GM20431 (cell line): ENCODE data around the gene PLVAP.

Experiments used
- in situ Hi-C: fragments of 300-500 bp; cut with MseI, MboI; formaldehyde crosslinking; loops from one replicate; pipeline ENCODE4 v1.15.0; 2020; ENCODE audit warnings: low sequenced_read_pairs; ENCODE audit not compliant: unreplicated experiment

PLVAP gene

DNA sequence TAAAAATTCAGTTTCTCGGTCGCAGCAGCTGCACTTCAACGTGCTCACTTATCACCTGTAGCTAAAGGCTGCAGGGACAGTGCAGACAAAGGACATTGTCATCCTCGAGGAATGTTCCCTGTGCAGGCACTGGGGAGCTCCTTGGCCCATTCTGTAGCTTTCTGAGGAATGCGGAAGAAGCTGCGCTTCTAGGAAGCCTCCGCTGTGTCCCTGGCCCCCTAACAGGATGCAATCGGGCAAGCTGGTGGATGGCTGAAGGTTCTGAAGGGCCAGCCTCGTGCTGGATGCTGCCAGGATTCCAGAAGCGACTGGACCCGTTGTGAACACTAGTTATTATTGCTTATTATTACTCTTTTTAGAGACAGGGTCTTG lies 50.6 kb downstream of the PLVAP start:
- in situ Hi-C loops: no loop called here

GRCh38 chr19:17325881-17326594 lies 51.1 kb downstream of the PLVAP start:
- in situ Hi-C loops: no loop called here

GRCh38 chr19:17325133-17325532 lies 52.0 kb downstream of the PLVAP start:
- in situ Hi-C loops: no loop called here

DNA sequence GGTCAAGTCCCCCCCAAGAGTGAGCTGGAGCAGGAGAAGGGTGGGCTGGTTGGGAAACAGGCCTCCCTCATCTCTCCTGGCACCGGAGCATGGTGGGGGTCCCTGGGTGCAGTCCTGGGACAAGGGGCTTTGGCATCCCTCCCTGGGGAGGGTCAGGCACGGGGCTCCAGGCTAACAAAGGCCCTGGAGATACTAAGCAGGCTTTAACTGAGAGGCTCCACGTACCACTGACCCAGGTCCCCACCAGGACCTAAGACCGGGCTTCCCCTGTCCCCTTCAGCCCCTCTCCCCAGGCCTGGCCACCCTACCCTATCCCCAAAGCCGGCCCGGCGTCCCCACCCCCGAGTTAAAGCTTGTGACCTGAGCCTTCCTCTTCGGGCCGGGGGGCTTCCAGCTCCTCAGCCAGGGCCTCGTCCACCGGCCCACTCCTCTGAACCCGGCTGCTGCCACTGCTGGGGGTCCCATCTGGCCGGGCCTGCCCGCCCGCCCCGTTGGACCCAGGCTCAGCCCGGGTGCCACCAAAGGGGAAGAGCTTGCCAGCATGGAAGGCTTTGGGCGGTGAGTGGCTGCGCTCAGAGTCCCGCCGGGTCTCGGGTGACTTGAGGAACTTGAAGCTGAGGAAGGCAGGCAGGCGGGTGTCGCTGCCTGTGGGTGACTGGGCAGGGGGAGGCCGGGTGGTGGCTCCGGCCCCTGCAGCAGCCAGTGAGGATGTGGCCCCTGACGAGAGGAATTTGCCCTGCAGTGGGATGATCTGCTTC lies 52.6 kb downstream of the PLVAP start:
- in situ Hi-C loops: no loop called here

- in situ Hi-C loops: no loop called here
Measured at GRCh38 chr19:17323964-17324332, 53.2 kb downstream of the PLVAP start.

GRCh38 chr19:17323300-17323963 lies 53.7 kb downstream of the PLVAP start:
- in situ Hi-C loops: no loop called here

DNA sequence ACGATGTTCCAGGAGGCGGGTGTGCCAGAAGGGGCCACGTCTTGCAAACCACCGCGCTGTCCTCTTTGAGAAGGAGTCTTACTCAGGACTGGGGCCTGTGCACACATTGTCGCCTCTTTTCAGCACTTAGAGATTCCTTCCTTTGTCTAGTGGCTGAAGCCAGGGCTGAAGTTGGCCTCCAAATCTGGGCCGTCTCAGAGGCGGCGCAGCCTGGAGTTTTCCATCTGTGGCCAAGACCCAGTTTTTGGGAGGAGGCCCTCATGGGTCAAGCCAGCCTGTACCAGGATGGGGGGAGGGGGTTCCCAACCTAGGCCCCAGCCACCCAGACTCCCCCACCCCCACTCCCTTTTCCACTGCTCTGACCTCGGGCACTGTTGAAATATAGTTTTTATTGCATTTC lies 54.3 kb downstream of the PLVAP start:
- in situ Hi-C loops: no loop called here

GRCh38 chr19:17321655-17322489 lies 55.3 kb downstream of the PLVAP start:
- in situ Hi-C loops: no loop called here

DNA sequence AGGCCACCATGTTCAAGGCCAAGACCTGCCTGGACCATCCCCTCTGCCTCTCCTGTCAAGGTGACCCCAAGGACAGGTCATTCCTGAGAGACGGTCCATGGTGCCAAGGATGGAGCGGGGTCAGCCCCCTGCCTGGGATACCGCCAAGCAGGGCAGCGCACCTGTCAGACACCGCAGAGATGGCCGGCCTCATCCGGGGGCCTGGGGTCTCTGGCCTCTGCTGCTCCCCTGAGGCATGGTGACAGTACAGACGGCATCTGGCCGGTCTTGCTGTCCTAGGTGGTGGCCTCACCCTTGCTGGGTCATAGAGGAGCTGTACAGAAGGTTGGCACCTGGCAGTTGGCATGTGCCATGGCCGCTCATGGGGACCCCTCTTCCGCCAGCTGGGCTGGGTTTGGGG lies 56.7 kb downstream of the PLVAP start:
- in situ Hi-C loops: no loop called here

GRCh38 chr19:17319473-17320238 lies 57.5 kb downstream of the PLVAP start:
- in situ Hi-C loops: no loop called here

- in situ Hi-C loops: no loop called here
Measured at GRCh38 chr19:17318966-17319365, 58.2 kb downstream of the PLVAP start.

DNA sequence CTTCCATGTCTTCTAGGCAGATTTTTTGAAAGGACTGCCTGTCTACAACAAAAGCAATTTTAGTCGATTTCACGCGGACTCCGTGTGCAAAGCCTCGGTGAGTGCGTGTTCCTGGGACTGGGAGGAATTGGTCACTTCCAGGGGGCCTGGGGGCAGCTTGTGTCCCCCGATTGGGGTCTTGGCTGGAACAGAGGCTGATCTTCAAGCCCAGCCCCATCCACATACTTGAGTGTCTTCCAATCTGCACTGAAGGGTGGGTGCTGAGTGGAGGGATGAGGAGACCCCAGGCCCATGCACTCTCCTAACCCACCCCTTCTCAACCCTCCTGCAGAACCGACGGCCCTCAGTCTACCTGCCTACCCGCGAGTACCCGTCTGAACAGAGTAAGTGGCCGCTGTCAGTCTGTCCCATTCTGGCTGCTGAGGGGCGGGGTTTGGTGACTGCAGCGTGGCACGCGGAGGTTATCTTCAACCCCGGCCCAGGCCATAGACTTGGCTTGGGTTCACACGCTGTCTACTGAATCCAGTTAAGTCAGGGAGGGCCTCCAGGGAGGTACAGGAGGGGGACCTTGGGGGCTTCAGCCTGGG lies 63.0 kb downstream of the PLVAP start:
- in situ Hi-C loops: no loop called here

GRCh38 chr19:17312189-17313113 lies 64.7 kb downstream of the PLVAP start:
- in situ Hi-C loops: no loop called here

DNA sequence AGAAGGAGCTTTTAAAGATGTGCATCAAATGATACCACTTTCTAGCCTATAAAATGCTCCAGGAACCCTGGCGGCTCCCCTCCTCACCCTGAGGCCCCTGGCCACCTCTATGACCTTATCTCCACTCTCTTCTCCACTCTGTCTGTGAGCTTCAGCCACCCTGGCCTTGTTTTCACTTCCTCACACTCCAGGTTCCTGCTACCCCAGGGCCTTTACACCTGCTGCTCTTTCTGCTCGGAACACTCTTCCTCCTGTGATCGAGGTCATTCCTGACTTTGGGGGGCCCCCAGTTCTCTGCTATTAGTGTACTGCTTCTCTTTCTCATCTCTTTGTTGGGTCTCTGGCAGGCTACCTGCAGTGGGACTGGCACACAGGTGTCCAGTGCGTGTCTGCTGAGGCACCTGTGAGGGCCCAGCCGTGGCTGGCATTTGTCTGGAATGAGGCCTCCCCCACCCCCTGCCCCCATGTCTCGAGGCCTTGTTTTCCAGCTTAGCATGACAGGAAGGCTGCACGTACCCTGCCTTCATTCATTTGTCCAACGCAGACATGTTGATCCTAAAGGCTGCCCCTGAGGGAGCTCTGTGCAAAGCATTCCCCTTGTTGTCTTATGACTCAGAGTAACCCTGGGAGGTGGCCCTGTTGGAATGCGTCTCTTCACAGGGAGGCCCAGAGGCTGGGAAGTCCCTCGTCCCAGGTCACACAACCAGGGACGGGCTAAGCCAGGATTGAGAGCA lies 65.5 kb downstream of the PLVAP start:
- in situ Hi-C loops: no loop called here

- in situ Hi-C loops: no loop called here
Measured at GRCh38 chr19:17309965-17310461, 67.1 kb downstream of the PLVAP start.

DNA sequence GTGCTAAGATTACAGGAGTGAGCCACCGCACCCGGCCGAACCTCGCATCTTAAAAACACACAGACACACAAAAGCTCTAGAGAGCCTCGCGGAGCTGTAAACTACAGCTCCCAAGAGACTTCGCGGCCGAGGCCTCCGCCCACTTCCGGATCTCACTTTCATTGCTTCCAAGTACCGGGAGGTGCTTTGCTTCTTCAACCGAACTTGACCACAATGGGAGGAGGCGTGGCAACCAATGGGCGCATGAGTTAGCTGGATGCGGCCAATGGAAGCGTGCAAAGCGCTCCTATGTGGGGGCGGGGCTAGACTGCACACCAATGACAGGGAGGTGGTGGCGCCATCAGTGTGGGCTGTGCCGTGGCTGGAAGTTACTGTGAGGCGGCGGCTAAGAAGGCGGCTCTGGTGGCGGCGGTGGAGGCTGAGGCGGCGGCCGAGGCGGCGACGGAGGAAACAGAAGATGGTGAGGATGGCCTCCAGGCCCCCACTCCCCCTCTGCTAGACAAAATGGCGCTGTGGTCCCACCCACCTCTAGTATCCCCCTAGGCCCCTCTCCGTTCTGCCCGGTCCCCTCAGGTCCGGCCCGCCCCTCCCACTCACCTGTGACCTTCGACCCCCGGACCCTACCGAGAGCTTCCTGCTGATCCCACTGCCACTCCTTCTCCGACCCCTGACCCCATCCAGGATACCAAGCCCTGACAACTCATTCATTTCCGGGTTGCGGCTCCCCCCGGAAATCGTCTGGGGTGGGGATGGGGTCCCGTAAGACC lies 67.8 kb downstream of the PLVAP start, which contains the start of gene DDA1:
Gene DDA1 (plus strand): TSS at position 366 of the 767 bp plus-strand sequence. CDS start 92 bp downstream, at position 458.
- in situ Hi-C loops: no loop called here
